HepG2 (cell line): ENCODE data around the gene CCDC87. TPM values are rescaled to one million over a fixed set of nuclear protein-coding genes. Genes with fewer than 3 reads are reported as not detected.

Experiments used
- AKNA ChIP-seq: sonication (generic); formaldehyde crosslinking; IDR thresholded peaks from 2 replicates; pipeline ENCODE4 v1.4.0; 2020; ENCODE audit warnings: missing genetic modification reagents, borderline replicate concordance
- ELF1 ChIP-seq: sonication (generic); formaldehyde crosslinking; IDR thresholded peaks from 2 replicates; pipeline ENCODE4 v1.4.0; 2020; ENCODE audit warnings: missing genetic modification reagents
- ETV5 ChIP-seq: IDR thresholded peaks from 2 replicates; pipeline ENCODE4 v1.6.1; 2018; ENCODE audit warnings: missing biosample characterization, missing genetic modification reagents, inconsistent platforms, borderline replicate concordance
- HDAC1 ChIP-seq: sonication (generic); formaldehyde crosslinking; IDR thresholded peaks from 2 replicates; pipeline ENCODE4 v1.5.1; 2020; ENCODE audit warnings: mild to moderate bottlenecking, missing genetic modification reagents
- HOXA9 ChIP-seq: sonication (generic); formaldehyde crosslinking; IDR thresholded peaks from 2 replicates; pipeline ENCODE4 v1.8.1; 2022; ENCODE audit warnings: missing genetic modification reagents, mild to moderate bottlenecking, moderate library complexity, borderline replicate concordance
- MEF2D ChIP-seq: sonication (generic); formaldehyde crosslinking; IDR thresholded peaks from 2 replicates; pipeline ENCODE4 v1.5.1; 2020; ENCODE audit warnings: mild to moderate bottlenecking, missing genetic modification reagents
- MIER3 ChIP-seq: IDR thresholded peaks from 2 replicates; pipeline ENCODE4 v1.6.1; 2016; ENCODE audit warnings: missing compliant biosample characterization, borderline replicate concordance
- NONO ChIP-seq, 2 experiments: fragments of 450-650 bp in 1 of 2; sonication (generic) in 1 of 2; formaldehyde crosslinking in 1 of 2; IDR thresholded peaks in 1 of 2; conservative IDR thresholded peaks in 1 of 2; 2 replicates each; pipeline versions ENCODE4 v1.6.1 to v1.8.0; 2017 to 2022; ENCODE audit warnings: mild to moderate bottlenecking in 1 of 2, missing genetic modification reagents in 1 of 2, moderate library complexity in 1 of 2
- PATZ1 ChIP-seq: sonication (generic); formaldehyde crosslinking; IDR thresholded peaks from 2 replicates; pipeline ENCODE4 v1.4.0; 2020; ENCODE audit warnings: missing genetic modification reagents
- PHF5A ChIP-seq: IDR thresholded peaks from one replicate; pipeline ENCODE4 v1.6.1; 2018; ENCODE audit warnings: low read depth, missing genetic modification reagents; ENCODE audit not compliant: unreplicated experiment
- ZFP91 ChIP-seq: sonication (generic); formaldehyde crosslinking; IDR thresholded peaks from 2 replicates; pipeline ENCODE4 v1.9.0; 2022; ENCODE audit warnings: missing genetic modification reagents, mild to moderate bottlenecking, borderline replicate concordance
- ZKSCAN5 ChIP-seq: sonication (generic); formaldehyde crosslinking; IDR thresholded peaks from 2 replicates; pipeline ENCODE4 v1.5.1; 2020; ENCODE audit warnings: mild to moderate bottlenecking, missing genetic modification reagents
- ZNF343 ChIP-seq: sonication (generic); formaldehyde crosslinking; IDR thresholded peaks from 2 replicates; pipeline ENCODE4 v1.4.0; 2020; ENCODE audit warnings: mild to moderate bottlenecking, missing genetic modification reagents
- ZNF431 ChIP-seq: sonication (generic); formaldehyde crosslinking; IDR thresholded peaks from 2 replicates; pipeline ENCODE4 v1.9.0; 2022; ENCODE audit warnings: missing genetic modification reagents, low read depth, mild to moderate bottlenecking, borderline replicate concordance
- ZNF530 ChIP-seq: sonication (generic); formaldehyde crosslinking; IDR thresholded peaks from 2 replicates; pipeline ENCODE4 v1.5.0; 2020; ENCODE audit warnings: low read depth, mild to moderate bottlenecking, missing genetic modification reagents
- ZNF569 ChIP-seq: sonication (generic); formaldehyde crosslinking; IDR thresholded peaks from 2 replicates; pipeline ENCODE4 v1.5.0; 2020; ENCODE audit warnings: mild to moderate bottlenecking, missing genetic modification reagents, moderate library complexity, borderline replicate concordance
- ZNF784 ChIP-seq: sonication (generic); formaldehyde crosslinking; IDR thresholded peaks from 2 replicates; pipeline ENCODE4 v1.5.1; 2020; ENCODE audit warnings: missing genetic modification reagents, mild to moderate bottlenecking, borderline replicate concordance
- polyA plus RNA-seq, 8 experiments: library from polyadenylated mRNA; depleted of rRNA in 3 of 8; stranded (reverse) in 7 of 8; unstranded in 1 of 8; fragments of >200 nt; fragmentation: Illumina TruSeq in 4 of 8; extraction: Trizol in 4 of 8; gene quantifications; 2 replicates each; pipeline versions ENCODE4 v1.2.1 to v1.2.3, GENCODE V29; 2011 to 2016; ENCODE audit warnings: low read depth in 4 of 8, missing spikeins in 1 of 8, mixed read lengths in 1 of 8; ENCODE audit not compliant: insufficient read depth in 1 of 8
- total RNA-seq, 5 experiments: library from RNA; depleted of rRNA; stranded (reverse); fragments of >200 nt; fragmentation: Illumina TruSeq; extraction: Trizol; gene quantifications; 2 replicates each; pipeline ENCODE4 v1.2.3, GENCODE V29; 2016; ENCODE audit warnings: low read depth in 1 of 5

Gene CCDC87
- total and polyA plus RNA-seq, 2 of the 13 experiments (the other 11 are each of a cell fraction or from before 2014, with no cell fraction given), result 0.05 to 0.42 TPM

- TF ChIP-seq HOXA9 (CRISPR knock-in tag), result no peak
- no peak for TF ChIP-seq ETV5 (CRISPR knock-in tag)
- TF ChIP-seq ZNF343 (CRISPR knock-in tag), result no peak
- peak; percentile 19; the same call in 1 of the 2 replicates for TF ChIP-seq HDAC1 (CRISPR knock-in tag)
- peak; percentile 11; the same call in 1 of the 2 replicates for TF ChIP-seq ZNF431 (CRISPR knock-in tag)
- TF ChIP-seq MIER3 (CRISPR knock-in tag), result no peak
- peak; percentile 1; the same call in 1 of the 2 replicates for TF ChIP-seq PATZ1 (CRISPR knock-in tag)
- TF ChIP-seq NONO (IDR thresholded peaks at IDR 0.05), result no peak
- TF ChIP-seq NONO (CRISPR knock-in tag; conservative IDR thresholded peaks at IDR 0.05), result no peak
- no peak for TF ChIP-seq PHF5A (CRISPR knock-in tag)
- no peak for TF ChIP-seq ZNF569 (CRISPR knock-in tag)
- TF ChIP-seq ZKSCAN5 (CRISPR knock-in tag), result no peak
- TF ChIP-seq ZFP91, result no peak; the same call in 1 of the 2 replicates
- TF ChIP-seq MEF2D, result no peak
- no peak for TF ChIP-seq AKNA
- 0 out of 2 replicates have a peak, but pooled peaks have one; percentile 19 for TF ChIP-seq ELF1 (CRISPR knock-in tag)
- TF ChIP-seq ZNF530 (CRISPR knock-in tag), result no peak
- no peak for TF ChIP-seq ZNF784 (CRISPR knock-in tag)
These were observed 24.4 kb upstream of the CCDC87 start (continued) for GRCh38 chr11:66617155-66617834.
